HepG2 (cell line): ENCODE data around the gene JAZF1.

Experiments
- BCL6 ChIP-seq: IDR thresholded peaks from 2 replicates; pipeline ENCODE4 v1.6.1; 2016; ENCODE audit warnings: missing genetic modification reagents, missing compliant biosample characterization
- GATAD2A ChIP-seq: IDR thresholded peaks from 2 replicates; pipeline ENCODE4 v1.6.1; 2016
- HOXA7 ChIP-seq: sonication (generic); formaldehyde crosslinking; IDR thresholded peaks from 2 replicates; pipeline ENCODE4 v1.8.1; 2022; ENCODE audit warnings: mild to moderate bottlenecking, missing genetic modification reagents, moderate library complexity
- JUNB ChIP-seq: sonication (generic); formaldehyde crosslinking; IDR thresholded peaks from 2 replicates; pipeline ENCODE4 v1.8.0; 2022; ENCODE audit warnings: missing genetic modification reagents, mild to moderate bottlenecking, borderline replicate concordance
- NFIC ChIP-seq: IDR thresholded peaks from 2 replicates; pipeline ENCODE4 v1.6.1; 2012; ENCODE audit warnings: mild to moderate bottlenecking, low read length, inconsistent platforms
- RAD51 ChIP-seq: fragments of 450-650 bp; IDR thresholded peaks from 2 replicates; pipeline ENCODE4 v1.6.1; 2016; ENCODE audit warnings: borderline replicate concordance
- REXO4 ChIP-seq: sonication (generic); formaldehyde crosslinking; IDR thresholded peaks from 2 replicates; pipeline ENCODE4 v1.8.0; 2022; ENCODE audit warnings: missing genetic modification reagents, mild to moderate bottlenecking, borderline replicate concordance
- SUZ12 ChIP-seq: fragments of 150-350 bp; IDR thresholded peaks from 2 replicates; pipeline ENCODE4 v1.6.1; 2014; ENCODE audit warnings: low read depth, low read length
- ZFX ChIP-seq: sonication (generic); formaldehyde crosslinking; IDR thresholded peaks from 2 replicates; pipeline ENCODE4 v1.4.0; 2020; ENCODE audit warnings: mild to moderate bottlenecking, low read depth, missing genetic modification reagents, moderate library complexity
- ZNF274 ChIP-seq: sonication (generic); formaldehyde crosslinking; IDR thresholded peaks from 2 replicates; pipeline ENCODE4 v1.5.1; 2020; ENCODE audit warnings: mild to moderate bottlenecking, missing genetic modification reagents
- TF ChIP-seq, protein P1 (sequence below): sonication (generic); formaldehyde crosslinking; IDR thresholded peaks from 2 replicates; pipeline ENCODE4 v1.4.0; 2020; ENCODE audit warnings: missing genetic modification reagents
- TF ChIP-seq, protein P2 (sequence below): IDR thresholded peaks from 2 replicates; pipeline ENCODE4 v1.6.1; 2016
- TF ChIP-seq, protein P3 (sequence below): sonication (generic); formaldehyde crosslinking; IDR thresholded peaks from 2 replicates; pipeline ENCODE4 v1.8.1; 2023; ENCODE audit warnings: missing genetic modification reagents, inconsistent platforms, borderline replicate concordance
- TF ChIP-seq, protein P4 (sequence below), 2 experiments: IDR thresholded peaks; 2 replicates each; pipeline ENCODE4 v1.6.1; 2011 to 2012; ENCODE audit warnings: low read length in 2 of 2, borderline replicate concordance in 1 of 2, low read depth in 1 of 2, mild to moderate bottlenecking in 1 of 2, moderate library complexity in 1 of 2

DNA sequence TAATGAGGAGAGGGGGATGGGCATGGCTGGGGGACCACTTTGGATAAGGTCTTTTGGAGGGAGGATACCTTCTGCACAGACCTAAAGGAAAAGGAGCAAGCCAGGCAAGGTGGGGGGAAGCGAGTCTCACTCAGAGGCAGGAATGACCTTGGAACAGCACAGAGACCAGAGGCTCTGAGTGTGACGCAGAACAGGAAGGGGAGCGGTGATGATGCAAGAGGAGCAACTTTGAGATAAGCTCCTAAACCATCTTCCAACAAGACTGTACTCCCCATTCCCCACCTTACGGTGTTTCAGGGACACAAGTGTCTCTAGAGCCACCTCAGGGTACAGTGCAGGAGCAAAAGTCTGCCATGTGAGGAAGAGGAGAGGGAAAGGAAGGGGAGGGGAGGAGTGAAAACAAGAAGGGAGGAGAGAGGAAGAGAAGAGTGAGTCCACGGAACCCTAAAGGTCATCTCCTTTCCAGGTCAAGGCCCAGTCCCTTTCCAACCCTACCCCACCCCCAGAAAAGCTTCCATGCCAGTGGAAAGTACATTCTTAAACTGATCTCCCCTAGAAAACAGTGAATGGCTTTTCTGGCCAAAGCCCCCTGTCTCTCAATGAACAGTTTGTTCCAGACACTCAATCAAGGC is 54.1 kb downstream of the JAZF1 start:
- TF ChIP-seq, protein P1, sequence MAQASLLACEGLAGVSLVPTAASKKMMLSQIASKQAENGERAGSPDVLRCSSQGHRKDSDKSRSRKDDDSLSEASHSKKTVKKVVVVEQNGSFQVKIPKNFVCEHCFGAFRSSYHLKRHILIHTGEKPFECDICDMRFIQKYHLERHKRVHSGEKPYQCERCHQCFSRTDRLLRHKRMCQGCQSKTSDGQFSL (CRISPR knock-in tag) = no peak
- no peak for TF ChIP-seq GATAD2A (CRISPR knock-in tag)
- no peak for TF ChIP-seq JUNB (CRISPR knock-in tag)
- TF ChIP-seq HOXA7 = no peak
- TF ChIP-seq RAD51 = no peak
- TF ChIP-seq, protein P2, sequence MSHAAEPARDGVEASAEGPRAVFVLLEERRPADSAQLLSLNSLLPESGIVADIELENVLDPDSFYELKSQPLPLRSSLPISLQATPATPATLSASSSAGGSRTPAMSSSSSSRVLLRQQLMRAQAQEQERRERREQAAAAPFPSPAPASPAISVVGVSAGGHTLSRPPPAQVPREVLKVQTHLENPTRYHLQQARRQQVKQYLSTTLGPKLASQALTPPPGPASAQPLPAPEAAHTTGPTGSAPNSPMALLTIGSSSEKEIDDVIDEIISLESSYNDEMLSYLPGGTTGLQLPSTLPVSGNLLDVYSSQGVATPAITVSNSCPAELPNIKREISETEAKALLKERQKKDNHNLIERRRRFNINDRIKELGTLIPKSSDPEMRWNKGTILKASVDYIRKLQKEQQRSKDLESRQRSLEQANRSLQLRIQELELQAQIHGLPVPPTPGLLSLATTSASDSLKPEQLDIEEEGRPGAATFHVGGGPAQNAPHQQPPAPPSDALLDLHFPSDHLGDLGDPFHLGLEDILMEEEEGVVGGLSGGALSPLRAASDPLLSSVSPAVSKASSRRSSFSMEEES (CRISPR knock-in tag) = no peak
- no peak for TF ChIP-seq ZNF274
- TF ChIP-seq, protein P3, sequence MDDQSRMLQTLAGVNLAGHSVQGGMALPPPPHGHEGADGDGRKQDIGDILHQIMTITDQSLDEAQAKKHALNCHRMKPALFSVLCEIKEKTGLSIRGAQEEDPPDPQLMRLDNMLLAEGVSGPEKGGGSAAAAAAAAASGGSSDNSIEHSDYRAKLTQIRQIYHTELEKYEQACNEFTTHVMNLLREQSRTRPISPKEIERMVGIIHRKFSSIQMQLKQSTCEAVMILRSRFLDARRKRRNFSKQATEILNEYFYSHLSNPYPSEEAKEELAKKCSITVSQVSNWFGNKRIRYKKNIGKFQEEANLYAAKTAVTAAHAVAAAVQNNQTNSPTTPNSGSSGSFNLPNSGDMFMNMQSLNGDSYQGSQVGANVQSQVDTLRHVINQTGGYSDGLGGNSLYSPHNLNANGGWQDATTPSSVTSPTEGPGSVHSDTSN = no peak
- TF ChIP-seq SUZ12 = no peak
- no peak for TF ChIP-seq ZFX (CRISPR knock-in tag)
- no peak for TF ChIP-seq NFIC
- no peak for TF ChIP-seq REXO4
- TF ChIP-seq, protein P4, sequence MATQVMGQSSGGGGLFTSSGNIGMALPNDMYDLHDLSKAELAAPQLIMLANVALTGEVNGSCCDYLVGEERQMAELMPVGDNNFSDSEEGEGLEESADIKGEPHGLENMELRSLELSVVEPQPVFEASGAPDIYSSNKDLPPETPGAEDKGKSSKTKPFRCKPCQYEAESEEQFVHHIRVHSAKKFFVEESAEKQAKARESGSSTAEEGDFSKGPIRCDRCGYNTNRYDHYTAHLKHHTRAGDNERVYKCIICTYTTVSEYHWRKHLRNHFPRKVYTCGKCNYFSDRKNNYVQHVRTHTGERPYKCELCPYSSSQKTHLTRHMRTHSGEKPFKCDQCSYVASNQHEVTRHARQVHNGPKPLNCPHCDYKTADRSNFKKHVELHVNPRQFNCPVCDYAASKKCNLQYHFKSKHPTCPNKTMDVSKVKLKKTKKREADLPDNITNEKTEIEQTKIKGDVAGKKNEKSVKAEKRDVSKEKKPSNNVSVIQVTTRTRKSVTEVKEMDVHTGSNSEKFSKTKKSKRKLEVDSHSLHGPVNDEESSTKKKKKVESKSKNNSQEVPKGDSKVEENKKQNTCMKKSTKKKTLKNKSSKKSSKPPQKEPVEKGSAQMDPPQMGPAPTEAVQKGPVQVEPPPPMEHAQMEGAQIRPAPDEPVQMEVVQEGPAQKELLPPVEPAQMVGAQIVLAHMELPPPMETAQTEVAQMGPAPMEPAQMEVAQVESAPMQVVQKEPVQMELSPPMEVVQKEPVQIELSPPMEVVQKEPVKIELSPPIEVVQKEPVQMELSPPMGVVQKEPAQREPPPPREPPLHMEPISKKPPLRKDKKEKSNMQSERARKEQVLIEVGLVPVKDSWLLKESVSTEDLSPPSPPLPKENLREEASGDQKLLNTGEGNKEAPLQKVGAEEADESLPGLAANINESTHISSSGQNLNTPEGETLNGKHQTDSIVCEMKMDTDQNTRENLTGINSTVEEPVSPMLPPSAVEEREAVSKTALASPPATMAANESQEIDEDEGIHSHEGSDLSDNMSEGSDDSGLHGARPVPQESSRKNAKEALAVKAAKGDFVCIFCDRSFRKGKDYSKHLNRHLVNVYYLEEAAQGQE (IDR thresholded peaks at IDR 0.05; ENCODE audit: borderline replicate concordance in 1 of 2, low read depth in 1 of 2, low read length in 2 of 2) = no peak
- no peak for TF ChIP-seq BCL6 (CRISPR knock-in tag)
